HEK293 (cell line): ENCODE results near the gene MAP3K6.
A peak's percentile ranks its signal among the peaks of the same experiment; 100 is the strongest.

ENCODE experiments used
- CTCF ChIA-PET: fragments of 350-600 bp; formaldehyde crosslinking; extraction: SDS; loops from one replicate; lab custom pipeline; 2021; ENCODE audit warnings: antibody characterized with exemption; lab: Yijun Ruan, JAX
- POLR2A ChIA-PET: fragments of 300-600 bp; formaldehyde crosslinking; extraction: SDS; loops from one replicate; lab custom pipeline; 2020; ENCODE audit warnings: antibody characterized with exemption, inconsistent platforms; lab: Yijun Ruan, JAX
- H3K27ac ChIP-seq: fragments of 200-500 bp; sonication (Bioruptor generic); 2 replicates; pipeline ENCODE4 v1.5.1; 2014; ENCODE audit warnings: low read depth, low read length, control low read depth, inconsistent platforms; ENCODE audit errors: extremely low read depth
- H3K36me3 ChIP-seq, 2 experiments: fragments of 200-500 bp in 1 of 2; sonication (Bioruptor generic) in 1 of 2; 1 replicate in 1 of 2; 2 replicates in 1 of 2; pipeline ENCODE4 v1.5.1; 2014 to 2017; ENCODE audit warnings: inconsistent platforms in 2 of 2, low read length in 2 of 2; ENCODE audit not compliant: control insufficient read depth in 2 of 2, insufficient read depth in 1 of 2
- H3K4me1 ChIP-seq: fragments of 200-500 bp; sonication (Bioruptor generic); 2 replicates; pipeline ENCODE4 v1.5.1; 2014; ENCODE audit warnings: mild to moderate bottlenecking, low read length, inconsistent platforms; ENCODE audit not compliant: control insufficient read depth, insufficient read depth
- H3K4me3 ChIP-seq: 2 replicates; pipeline ENCODE4 v1.5.1; 2011; ENCODE audit warnings: low read depth, mild to moderate bottlenecking, control low read depth, low read length, moderate library complexity
- H3K9me3 ChIP-seq: fragments of 200-500 bp; sonication (Bioruptor generic); 2 replicates; pipeline ENCODE4 v1.5.1; 2014; ENCODE audit warnings: low read depth, low read length, inconsistent platforms; ENCODE audit not compliant: control insufficient read depth, insufficient read depth
- INSM2 ChIP-seq: fragments of 450-650 bp; formaldehyde crosslinking; IDR thresholded peaks from 2 replicates; pipeline ENCODE4 v1.5.1; 2016; ENCODE audit warnings: missing biosample characterization, missing genetic modification characterization
- KLF8 ChIP-seq: fragments of 450-650 bp; formaldehyde crosslinking; IDR thresholded peaks from 2 replicates; pipeline ENCODE4 v1.5.1; 2016; ENCODE audit warnings: missing biosample characterization, missing genetic modification characterization
- SALL2 ChIP-seq: fragments of 450-650 bp; formaldehyde crosslinking; IDR thresholded peaks from 2 replicates; pipeline ENCODE4 v1.5.0; 2017; ENCODE audit warnings: missing biosample characterization, mild to moderate bottlenecking, missing genetic modification characterization, borderline replicate concordance
- SP2 ChIP-seq: fragments of 450-650 bp; formaldehyde crosslinking; IDR thresholded peaks from 2 replicates; pipeline ENCODE4 v1.5.1; 2016; ENCODE audit warnings: missing biosample characterization, missing genetic modification characterization
- YY1 ChIP-seq: fragments of 450-650 bp; formaldehyde crosslinking; IDR thresholded peaks from 2 replicates; pipeline ENCODE4 v1.5.1; 2018; ENCODE audit warnings: missing biosample characterization, missing genetic modification characterization
- ZBTB21 ChIP-seq: fragments of 450-650 bp; formaldehyde crosslinking; IDR thresholded peaks from 2 replicates; pipeline ENCODE4 v1.5.1; 2017; ENCODE audit warnings: missing biosample characterization, missing genetic modification characterization
- ZBTB48 ChIP-seq: fragments of 450-650 bp; formaldehyde crosslinking; IDR thresholded peaks from 2 replicates; pipeline ENCODE4 v1.5.1; 2016; ENCODE audit warnings: missing biosample characterization, missing genetic modification characterization
- ZFHX2 ChIP-seq: fragments of 450-650 bp; formaldehyde crosslinking; conservative IDR thresholded peaks from 2 replicates; pipeline ENCODE4 v1.5.1; 2016; ENCODE audit warnings: missing biosample characterization, missing genetic modification characterization
- ZFP41 ChIP-seq: fragments of 450-650 bp; formaldehyde crosslinking; IDR thresholded peaks from 2 replicates; pipeline ENCODE4 v1.5.1; 2016; ENCODE audit warnings: missing biosample characterization, missing genetic modification characterization, borderline replicate concordance
- ZNF132 ChIP-seq: fragments of 450-650 bp; formaldehyde crosslinking; IDR thresholded peaks from 2 replicates; pipeline ENCODE4 v1.5.1; 2017; ENCODE audit warnings: missing biosample characterization, missing genetic modification characterization, borderline replicate concordance
- ZNF266 ChIP-seq: fragments of 450-650 bp; formaldehyde crosslinking; IDR thresholded peaks from 2 replicates; pipeline ENCODE4 v1.5.1; 2016; ENCODE audit warnings: missing biosample characterization, missing genetic modification characterization, low read depth
- ZNF335 ChIP-seq: fragments of 450-650 bp; formaldehyde crosslinking; conservative IDR thresholded peaks from 2 replicates; pipeline ENCODE4 v1.5.1; 2016; ENCODE audit warnings: missing biosample characterization, missing genetic modification characterization
- ZNF530 ChIP-seq: fragments of 450-650 bp; formaldehyde crosslinking; IDR thresholded peaks from 2 replicates; pipeline ENCODE4 v1.5.1; 2016; ENCODE audit warnings: low read depth, missing biosample characterization, missing genetic modification characterization
- ZNF776 ChIP-seq: fragments of 450-650 bp; formaldehyde crosslinking; IDR thresholded peaks from 2 replicates; pipeline ENCODE4 v1.5.0; 2017; ENCODE audit warnings: missing biosample characterization, missing genetic modification characterization, borderline replicate concordance
- TF ChIP-seq, protein P1 (sequence below): fragments of 450-650 bp; formaldehyde crosslinking; IDR thresholded peaks from 2 replicates; pipeline ENCODE4 v1.5.1; 2016; ENCODE audit warnings: missing biosample characterization, missing genetic modification characterization
- TF ChIP-seq, protein P2 (sequence below): fragments of 450-650 bp; formaldehyde crosslinking; IDR thresholded peaks from 2 replicates; pipeline ENCODE4 v1.5.1; 2016; ENCODE audit warnings: missing biosample characterization, missing genetic modification characterization

Gene MAP3K6

GRCh38 chr1:27383039-27383605, 16.4 kb upstream of the MAP3K6 start, which contains the start of gene CD164L2 (continued):
- no peak for TF ChIP-seq SALL2 (tag by site-specific recombination)
- no peak for TF ChIP-seq ZNF776

- Histone ChIP-seq H3K9me3 (no peaks in the 10 kb centered on the region), H3K36me3 (no peaks in the 10 kb centered on the region), H3K4me1 (no peaks in the 10 kb centered on the region), H3K27ac (no peak overlapping the region), H3K4me3 (no peak overlapping the region)
- TF ChIP-seq ZNF132 (no peak), ZNF530 (tag by site-specific recombination) (no peak), ZFP41 (no peak), INSM2 (tag by site-specific recombination) (no peak), ZBTB21 (tag by site-specific recombination) (no peak), KLF8 (tag by site-specific recombination) (peak; percentile 29; the same call in 1 of the 2 replicates)
- TF ChIP-seq, protein P1, sequence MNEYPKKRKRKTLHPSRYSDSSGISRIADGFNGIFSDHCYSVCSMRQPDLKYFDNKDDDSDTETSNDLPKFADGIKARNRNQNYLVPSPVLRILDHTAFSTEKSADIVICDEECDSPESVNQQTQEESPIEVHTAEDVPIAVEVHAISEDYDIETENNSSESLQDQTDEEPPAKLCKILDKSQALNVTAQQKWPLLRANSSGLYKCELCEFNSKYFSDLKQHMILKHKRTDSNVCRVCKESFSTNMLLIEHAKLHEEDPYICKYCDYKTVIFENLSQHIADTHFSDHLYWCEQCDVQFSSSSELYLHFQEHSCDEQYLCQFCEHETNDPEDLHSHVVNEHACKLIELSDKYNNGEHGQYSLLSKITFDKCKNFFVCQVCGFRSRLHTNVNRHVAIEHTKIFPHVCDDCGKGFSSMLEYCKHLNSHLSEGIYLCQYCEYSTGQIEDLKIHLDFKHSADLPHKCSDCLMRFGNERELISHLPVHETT, result no peak
- POLR2A ChIA-PET, result interaction anchor here (2.8 kb wide), 1 partner anchor 17 kb away, joined by 8 read pairs; no protein-coding TSS in a partner anchor
- CTCF ChIA-PET, result interaction anchor here (0.6 to 8.9 kb wide), 9 partner anchors 13 to 98 kb away, joined by 3 to 129 read pairs (median 3); partner anchors contain the start of gene MAP3K6
These were observed 15.4 kb upstream of the MAP3K6 start for GRCh38 chr1:27381969-27382762.

DNA sequence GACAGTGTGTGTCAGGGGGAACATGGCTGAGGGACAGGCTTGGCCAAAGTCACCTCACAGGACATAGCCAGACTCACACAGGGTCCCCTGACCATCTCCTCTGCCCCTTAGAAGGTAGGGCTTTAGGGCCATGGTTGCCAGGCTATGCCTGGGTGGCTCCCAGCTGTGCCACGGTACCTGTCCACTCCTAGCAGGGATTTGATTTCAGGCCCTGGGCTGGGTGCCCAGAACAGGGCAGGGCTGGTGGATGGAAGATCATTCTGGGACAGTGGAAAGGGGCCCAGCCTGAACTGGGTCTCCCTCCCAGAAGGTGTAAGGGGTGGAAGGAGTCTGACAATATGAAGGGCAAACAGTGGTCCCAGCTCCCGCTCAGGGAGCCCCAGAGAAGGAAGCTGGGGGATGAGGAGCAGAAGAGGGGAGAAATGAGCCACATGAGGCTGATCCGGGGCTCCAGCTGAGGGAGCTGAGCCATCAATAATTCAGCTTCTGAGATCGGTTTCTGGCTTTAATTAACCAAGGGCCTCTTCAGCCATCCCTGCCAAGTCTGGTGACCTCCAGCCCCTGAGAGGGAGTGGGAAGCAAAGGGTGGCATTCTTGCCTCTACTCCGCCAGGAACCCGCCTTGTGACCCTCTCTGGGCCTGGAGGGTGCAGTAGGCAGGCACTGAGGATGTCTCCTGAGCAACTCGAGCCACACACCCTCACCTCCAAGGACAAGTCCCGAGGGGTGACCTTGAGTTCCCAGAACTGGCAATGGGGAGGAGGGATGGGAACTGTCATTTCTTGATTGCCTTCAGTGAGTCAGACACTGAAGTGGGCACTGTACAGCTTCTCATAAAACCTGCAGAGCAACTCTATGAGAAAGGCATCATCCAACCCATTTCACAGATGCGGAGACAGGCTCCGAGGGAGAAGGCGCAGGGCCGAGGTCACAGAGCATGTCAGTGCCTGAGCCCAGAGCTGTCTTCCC, 14.3 kb upstream of the MAP3K6 start:
- no peak overlapping the region for H3K4me3 ChIP-seq
- H3K9me3 ChIP-seq, result no peaks in the 10 kb centered on the region
- no peaks in the 10 kb centered on the region for H3K36me3 ChIP-seq
- ChIA-PET CTCF (interaction anchor here (0.9 to 8.9 kb wide), 5 partner anchors 12 to 97 kb away, joined by 3 to 129 read pairs (median 3); partner anchors contain the start of gene MAP3K6), POLR2A (interaction anchor here (2.8 kb wide), 1 partner anchor 16 kb away, joined by 8 read pairs; no protein-coding TSS in a partner anchor)
- TF ChIP-seq YY1 (tag by site-specific recombination), result no peak
- peak; percentile 43; the same call in 1 of the 2 replicates for TF ChIP-seq ZBTB48
- no peak for TF ChIP-seq ZNF266 (tag by site-specific recombination)
- H3K4me1 ChIP-seq, result no peaks in the 10 kb centered on the region
- no peak overlapping the region for H3K27ac ChIP-seq

DNA sequence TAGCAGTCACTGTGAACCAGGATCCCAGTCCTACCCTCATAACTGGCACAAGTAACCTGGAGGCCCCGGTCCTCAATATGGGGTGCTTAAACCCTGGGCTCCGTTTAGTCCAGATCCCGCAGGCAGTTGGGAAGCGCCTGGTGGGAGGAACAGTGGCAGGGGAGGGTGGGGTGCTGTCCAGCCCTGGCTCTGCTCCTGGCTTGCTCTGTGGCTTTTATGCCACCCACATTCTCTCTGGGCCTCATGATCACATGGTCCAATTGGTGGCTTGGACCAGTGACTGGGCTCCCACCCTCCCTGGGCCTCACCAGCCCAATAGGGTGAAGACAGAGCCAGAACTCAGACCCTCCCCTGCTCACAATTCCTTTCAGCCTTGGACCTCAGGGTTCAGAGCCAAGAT, 13.5 kb upstream of the MAP3K6 start:
- CTCF ChIA-PET, result interaction anchor here (0.6 kb wide), 1 partner anchor 25 kb away, joined by 3 read pairs; no protein-coding TSS in a partner anchor
- no peak overlapping the region for H3K27ac ChIP-seq
- no peaks in the 10 kb centered on the region for H3K4me1 ChIP-seq
- POLR2A ChIA-PET, result no interaction called here
- no peak overlapping the region for H3K4me3 ChIP-seq
- H3K9me3 ChIP-seq, result no peaks in the 10 kb centered on the region
- H3K36me3 ChIP-seq, result no peaks in the 10 kb centered on the region
- TF ChIP-seq ZFHX2 (tag by site-specific recombination) (peak; percentile 38; the same call in 1 of the 2 replicates), SP2 (tag by site-specific recombination) (peak; percentile 25; the same call in 1 of the 2 replicates), ZNF335 (tag by site-specific recombination) (no peak)
- TF ChIP-seq, protein P2, sequence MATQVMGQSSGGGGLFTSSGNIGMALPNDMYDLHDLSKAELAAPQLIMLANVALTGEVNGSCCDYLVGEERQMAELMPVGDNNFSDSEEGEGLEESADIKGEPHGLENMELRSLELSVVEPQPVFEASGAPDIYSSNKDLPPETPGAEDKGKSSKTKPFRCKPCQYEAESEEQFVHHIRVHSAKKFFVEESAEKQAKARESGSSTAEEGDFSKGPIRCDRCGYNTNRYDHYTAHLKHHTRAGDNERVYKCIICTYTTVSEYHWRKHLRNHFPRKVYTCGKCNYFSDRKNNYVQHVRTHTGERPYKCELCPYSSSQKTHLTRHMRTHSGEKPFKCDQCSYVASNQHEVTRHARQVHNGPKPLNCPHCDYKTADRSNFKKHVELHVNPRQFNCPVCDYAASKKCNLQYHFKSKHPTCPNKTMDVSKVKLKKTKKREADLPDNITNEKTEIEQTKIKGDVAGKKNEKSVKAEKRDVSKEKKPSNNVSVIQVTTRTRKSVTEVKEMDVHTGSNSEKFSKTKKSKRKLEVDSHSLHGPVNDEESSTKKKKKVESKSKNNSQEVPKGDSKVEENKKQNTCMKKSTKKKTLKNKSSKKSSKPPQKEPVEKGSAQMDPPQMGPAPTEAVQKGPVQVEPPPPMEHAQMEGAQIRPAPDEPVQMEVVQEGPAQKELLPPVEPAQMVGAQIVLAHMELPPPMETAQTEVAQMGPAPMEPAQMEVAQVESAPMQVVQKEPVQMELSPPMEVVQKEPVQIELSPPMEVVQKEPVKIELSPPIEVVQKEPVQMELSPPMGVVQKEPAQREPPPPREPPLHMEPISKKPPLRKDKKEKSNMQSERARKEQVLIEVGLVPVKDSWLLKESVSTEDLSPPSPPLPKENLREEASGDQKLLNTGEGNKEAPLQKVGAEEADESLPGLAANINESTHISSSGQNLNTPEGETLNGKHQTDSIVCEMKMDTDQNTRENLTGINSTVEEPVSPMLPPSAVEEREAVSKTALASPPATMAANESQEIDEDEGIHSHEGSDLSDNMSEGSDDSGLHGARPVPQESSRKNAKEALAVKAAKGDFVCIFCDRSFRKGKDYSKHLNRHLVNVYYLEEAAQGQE (tag by site-specific recombination), result peak; percentile 70; the same call in 1 of the 2 replicates
